A549 (cell line): ENCODE results near the gene ZNF337. TPM values are rescaled to one million over a fixed set of nuclear protein-coding genes. Genes with fewer than 3 reads are reported as not detected.
"Not testable (repeated sequence)": the region's sequence is repeated elsewhere in the genome, so short reads cannot be mapped to it uniquely, and the experiment has no call there.

Experiments
- ATAC-seq, 2 experiments: fragments of 200-7000 bp in 1 of 2; fragments of >200 bp in 1 of 2; cut with Nextera tagmentation in 1 of 2; cut with Tn5 transposase in 1 of 2; 3 replicates each; pipeline versions ENCODE4 v1.8.0 to v1.9.1; 2018 to 2020; ENCODE audit warnings: mild to moderate bottlenecking in 1 of 2, moderate library complexity in 1 of 2
- CTCF ChIA-PET: fragments of 300-600 bp; sonication (Branson Sonifier 250); formaldehyde crosslinking; extraction: SDS; loops from one replicate; lab custom pipeline; 2021; ENCODE audit warnings: antibody characterized with exemption, inconsistent platforms; lab: Yijun Ruan, JAX
- POLR2A ChIA-PET: fragments of 350-600 bp; formaldehyde crosslinking; extraction: SDS; loops from one replicate; lab custom pipeline; 2021; ENCODE audit warnings: antibody characterized with exemption, inconsistent platforms; lab: Yijun Ruan, JAX
- DNase-seq, 2 experiments: peaks; one replicate each; pipeline versions ENCODE4 v3.0.0 to v3.0.0-alpha.2; 2011 to 2016; ENCODE audit warnings: low read depth in 1 of 2, low spot score in 1 of 2
- FAIRE-seq: peaks from 2 replicates; lab custom pipeline; 2011; peaks lifted over from hg19 to GRCh38; lab: Jason Lieb, UNC
- H3K27ac ChIP-seq, 2 experiments: fragments of >200 bp; sonication (Bioruptor Twin); formaldehyde crosslinking; 3 replicates each; pipeline ENCODE4 v1.5.1; 2016 to 2017
- H3K4me1 ChIP-seq: fragments of >200 bp; sonication (Bioruptor Twin); formaldehyde crosslinking; 3 replicates; pipeline ENCODE4 v1.6.1; 2016
- H3K4me2 ChIP-seq: fragments of >200 bp; sonication (Bioruptor Twin); formaldehyde crosslinking; 3 replicates; pipeline ENCODE4 v1.6.1; 2016
- H3K4me3 ChIP-seq: fragments of >200 bp; sonication (Bioruptor Twin); formaldehyde crosslinking; 3 replicates; pipeline ENCODE4 v1.5.1; 2016
- H3K9me3 ChIP-seq: fragments of >200 bp; sonication (Bioruptor Twin); formaldehyde crosslinking; 3 replicates; pipeline ENCODE4 v1.6.1; 2016
- BCL3 ChIP-seq: fragments of >200 bp; sonication (Bioruptor Twin); formaldehyde crosslinking; IDR thresholded peaks from 3 replicates; pipeline ENCODE4 v1.6.1; 2016
- CBX2 ChIP-seq: fragments of 200-600 bp; sonication (generic); IDR thresholded peaks from 2 replicates; pipeline ENCODE4 v1.6.1; 2016; ENCODE audit warnings: low read depth, mild to moderate bottlenecking, borderline replicate concordance
- CBX8 ChIP-seq: fragments of 200-600 bp; sonication (generic); IDR thresholded peaks from 2 replicates; pipeline ENCODE4 v1.6.1; 2016
- CEBPB ChIP-seq, 2 experiments: fragments of >200 bp in 1 of 2; sonication (Bioruptor Twin) in 1 of 2; formaldehyde crosslinking in 1 of 2; IDR thresholded peaks; 2 replicates each; pipeline ENCODE4 v1.6.1; 2012 to 2016
- CHD2 ChIP-seq: fragments of 150-350 bp; IDR thresholded peaks from 2 replicates; pipeline ENCODE4 v1.6.1; 2014; ENCODE audit warnings: low read length; ENCODE audit not compliant: partially characterized antibody
- CTCF ChIP-seq: fragments of >200 bp; sonication (Bioruptor Twin); formaldehyde crosslinking; IDR thresholded peaks from 3 replicates; pipeline ENCODE4 v1.5.1; 2016
- EHMT2 ChIP-seq: fragments of 200-600 bp; sonication (generic); IDR thresholded peaks from 2 replicates; pipeline ENCODE4 v1.6.1; 2016; ENCODE audit warnings: antibody characterized with exemption, low read depth, mild to moderate bottlenecking, moderate library complexity
- EP300 ChIP-seq, 2 experiments: fragments of >200 bp; sonication (Bioruptor Twin); formaldehyde crosslinking; IDR thresholded peaks; 2 replicates in 1 of 2; 3 replicates in 1 of 2; pipeline ENCODE4 v1.6.1; 2016 to 2017
- GATA3 ChIP-seq: IDR thresholded peaks from 2 replicates; pipeline ENCODE4 v1.6.1; 2012; ENCODE audit warnings: borderline replicate concordance
- HDAC2 ChIP-seq: fragments of 200-600 bp; sonication (generic); IDR thresholded peaks from 2 replicates; pipeline ENCODE4 v1.6.1; 2016
- HEYL ChIP-seq: fragments of 250-450 bp; sonication (Bioruptor Pico); IDR thresholded peaks from 2 replicates; pipeline ENCODE4 v1.8.0; 2021; ENCODE audit warnings: mild to moderate bottlenecking, moderate library complexity
- JUN ChIP-seq, 2 experiments: fragments of >200 bp; sonication (Bioruptor Twin); formaldehyde crosslinking; IDR thresholded peaks; 2 replicates in 1 of 2; 3 replicates in 1 of 2; pipeline ENCODE4 v1.6.1; 2016 to 2017
- KDM1A ChIP-seq: fragments of 200-600 bp; sonication (generic); IDR thresholded peaks from 2 replicates; pipeline ENCODE4 v1.6.1; 2016; ENCODE audit warnings: low read depth, mild to moderate bottlenecking
- MAZ ChIP-seq: fragments of 150-350 bp; IDR thresholded peaks from 2 replicates; pipeline ENCODE4 v1.6.1; 2014; ENCODE audit warnings: antibody characterized with exemption, low read depth, low read length, borderline replicate concordance
- MYC ChIP-seq: IDR thresholded peaks from 2 replicates; pipeline ENCODE4 v1.6.1; 2012; ENCODE audit warnings: mild to moderate bottlenecking, inconsistent platforms, low read length, improper control_type of control experiment, borderline replicate concordance
- NR3C1 ChIP-seq: fragments of >200 bp; sonication (Bioruptor Twin); formaldehyde crosslinking; IDR thresholded peaks from 3 replicates; pipeline ENCODE4 v1.6.1; 2017
- PHF8 ChIP-seq: fragments of 200-600 bp; sonication (generic); IDR thresholded peaks from 2 replicates; pipeline ENCODE4 v1.6.1; 2016; ENCODE audit warnings: low read depth, mild to moderate bottlenecking, antibody characterized with exemption, moderate library complexity, borderline replicate concordance
- POLR2AphosphoS2 ChIP-seq: conservative IDR thresholded peaks from 2 replicates; pipeline ENCODE4 v1.6.1; 2012; ENCODE audit warnings: low read length, improper control_type of control experiment, inconsistent platforms
- RFX5 ChIP-seq: fragments of 450-650 bp; IDR thresholded peaks from 2 replicates; pipeline ENCODE4 v1.7.1; 2014; ENCODE audit warnings: antibody characterized with exemption, mild to moderate bottlenecking, moderate library complexity
- SREBF2 ChIP-seq: fragments of 450-650 bp; IDR thresholded peaks from 2 replicates; pipeline ENCODE4 v1.6.1; 2014; ENCODE audit warnings: mild to moderate bottlenecking, moderate library complexity
- ZNF302 ChIP-seq: fragments of 250-450 bp; sonication (Bioruptor Pico); IDR thresholded peaks from 2 replicates; pipeline ENCODE4 v1.9.0; 2021; ENCODE audit warnings: inconsistent platforms, mild to moderate bottlenecking, moderate library complexity
- WGBS: methylation state at CpG from one replicate; pipeline ENCODE4 v1.1.6; 2017; ENCODE audit errors: missing lambda C conversion rate; 5-methylcytosine and 5-hydroxymethylcytosine counted together
- polyA plus RNA-seq, 4 experiments: library from polyadenylated mRNA; depleted of rRNA in 3 of 4; stranded (reverse); fragments of >200 nt; fragmentation: RNase III in 1 of 4; extraction: RNeasy Plus Mini Kit Qiagen cat#74134 plus additional on column Dnase treatment in 1 of 4; gene quantifications; 2 replicates in 3 of 4; 3 replicates in 1 of 4; pipeline ENCODE4 v1.2.3, GENCODE V29; 2011 to 2017
- TF ChIP-seq, protein P1 (sequence below): fragments of 200-600 bp; sonication (generic); IDR thresholded peaks from 2 replicates; pipeline ENCODE4 v1.6.1; 2016; ENCODE audit warnings: antibody characterized with exemption, mild to moderate bottlenecking, moderate library complexity

ZNF337 gene
- polyA plus RNA-seq, 2 of the 4 experiments (the other 2 are of a cell fraction), result 16.5 to 25.4 TPM

GRCh38 chr20:25659999-25660398 is 36.7 kb downstream of the ZNF337 start (continued):
- TF ChIP-seq BCL3, result no peak
- TF ChIP-seq, all 56 proteins: peak for 0

- POLR2A ChIA-PET, result no interaction called here
- Histone ChIP-seq H3K4me2 (no peak overlapping the region), H3K9me3 (no peaks in the 10 kb centered on the region), H3K4me1 (no peaks in the 10 kb centered on the region), H3K27ac (no peak overlapping the region), H3K4me3 (no peak overlapping the region)
- TF ChIP-seq NR3C1, result no peak
- TF ChIP-seq POLR2AphosphoS2, result no peak
- no peak for TF ChIP-seq HDAC2
- TF ChIP-seq, protein P1, sequence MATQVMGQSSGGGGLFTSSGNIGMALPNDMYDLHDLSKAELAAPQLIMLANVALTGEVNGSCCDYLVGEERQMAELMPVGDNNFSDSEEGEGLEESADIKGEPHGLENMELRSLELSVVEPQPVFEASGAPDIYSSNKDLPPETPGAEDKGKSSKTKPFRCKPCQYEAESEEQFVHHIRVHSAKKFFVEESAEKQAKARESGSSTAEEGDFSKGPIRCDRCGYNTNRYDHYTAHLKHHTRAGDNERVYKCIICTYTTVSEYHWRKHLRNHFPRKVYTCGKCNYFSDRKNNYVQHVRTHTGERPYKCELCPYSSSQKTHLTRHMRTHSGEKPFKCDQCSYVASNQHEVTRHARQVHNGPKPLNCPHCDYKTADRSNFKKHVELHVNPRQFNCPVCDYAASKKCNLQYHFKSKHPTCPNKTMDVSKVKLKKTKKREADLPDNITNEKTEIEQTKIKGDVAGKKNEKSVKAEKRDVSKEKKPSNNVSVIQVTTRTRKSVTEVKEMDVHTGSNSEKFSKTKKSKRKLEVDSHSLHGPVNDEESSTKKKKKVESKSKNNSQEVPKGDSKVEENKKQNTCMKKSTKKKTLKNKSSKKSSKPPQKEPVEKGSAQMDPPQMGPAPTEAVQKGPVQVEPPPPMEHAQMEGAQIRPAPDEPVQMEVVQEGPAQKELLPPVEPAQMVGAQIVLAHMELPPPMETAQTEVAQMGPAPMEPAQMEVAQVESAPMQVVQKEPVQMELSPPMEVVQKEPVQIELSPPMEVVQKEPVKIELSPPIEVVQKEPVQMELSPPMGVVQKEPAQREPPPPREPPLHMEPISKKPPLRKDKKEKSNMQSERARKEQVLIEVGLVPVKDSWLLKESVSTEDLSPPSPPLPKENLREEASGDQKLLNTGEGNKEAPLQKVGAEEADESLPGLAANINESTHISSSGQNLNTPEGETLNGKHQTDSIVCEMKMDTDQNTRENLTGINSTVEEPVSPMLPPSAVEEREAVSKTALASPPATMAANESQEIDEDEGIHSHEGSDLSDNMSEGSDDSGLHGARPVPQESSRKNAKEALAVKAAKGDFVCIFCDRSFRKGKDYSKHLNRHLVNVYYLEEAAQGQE, result no peak
- TF ChIP-seq MAZ, result no peak
- TF ChIP-seq CTCF, result no peak
- no peak for TF ChIP-seq RFX5
- TF ChIP-seq CEBPB (IDR thresholded peaks at IDR 0.05), result no peak
- no peak for TF ChIP-seq CBX8
- ATAC-seq (no peak), FAIRE-seq (no peak), DNase-seq (no peak)
- CTCF ChIA-PET, result no interaction called here
These were observed 42.2 kb downstream of the ZNF337 start for GRCh38 chr20:25654487-25654886.

DNA sequence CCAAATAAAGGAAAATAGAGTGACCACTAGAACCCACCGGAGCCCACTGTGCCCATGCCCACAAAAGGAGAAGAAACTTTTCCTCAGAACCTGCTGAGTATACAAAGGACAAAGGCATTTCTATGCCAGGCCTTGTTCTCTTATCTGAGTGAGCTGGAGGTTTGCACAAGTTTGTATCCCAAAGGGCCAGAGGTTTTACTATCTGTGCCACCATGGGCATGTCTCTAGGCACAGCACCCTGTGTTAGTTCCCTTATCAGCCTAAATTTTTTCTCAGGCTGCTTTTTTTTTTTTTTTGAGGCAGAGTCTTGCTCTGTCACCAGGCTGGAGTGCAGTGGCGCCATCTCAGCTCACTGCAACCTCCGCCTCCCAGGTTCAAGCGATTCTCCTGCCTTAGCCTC is 43.8 kb downstream of the ZNF337 start:
- H3K9me3 ChIP-seq, H3K4me1 ChIP-seq, CTCF ChIA-PET, H3K4me2 ChIP-seq, DNase-seq, FAIRE-seq, H3K27ac ChIP-seq, POLR2A ChIA-PET, ATAC-seq, H3K4me3 ChIP-seq: not testable (repeated sequence)
- WGBS, result 92% methylated on average over 4 of the region's 4 CpGs

GRCh38 chr20:25644814-25645213 is 51.8 kb downstream of the ZNF337 start:
- DNase-seq (no peak), ATAC-seq (no peak), FAIRE-seq (no peak)
- Histone ChIP-seq H3K27ac (no peak overlapping the region), H3K4me3 (no peak overlapping the region), H3K4me2 (no peak overlapping the region), H3K4me1 (no peaks in the 10 kb centered on the region), H3K9me3 (peaks cover 9% of the 10 kb centered on the region; the same call in 1 of the 3 replicates)
- CTCF ChIA-PET, result no interaction called here
- TF ChIP-seq PHF8 (no peak), HEYL (no peak), KDM1A (no peak), JUN (IDR thresholded peaks at IDR 0.05) (no peak), EHMT2 (no peak), MYC (no peak), EP300 (IDR thresholded peaks at IDR 0.05) (no peak), CBX2 (no peak), GATA3 (no peak), SREBF2 (no peak), ZNF302 (CRISPR knock-in tag) (no peak), CHD2 (no peak)
- POLR2A ChIA-PET, result no interaction called here
- 90% methylated on average over 3 of the region's 3 CpGs for WGBS
